SU-DHL-6 (cell line): Measurements from ENCODE around the gene KCNK3.

Experiments used
- EZH2phosphoT487 ChIP-seq: fragments of 200-600 bp; sonication (generic), shearing (Covaris generic); conservative IDR thresholded peaks from 2 replicates; pipeline ENCODE4 v1.6.1; 2018; ENCODE audit warnings: mild to moderate bottlenecking, antibody characterized with exemption, low read length, moderate library complexity, mixed read lengths
- TF ChIP-seq, protein P1 (sequence below): fragments of 200-600 bp; sonication (generic); IDR thresholded peaks from one replicate; pipeline ENCODE4 v1.5.1; 2017; ENCODE audit warnings: antibody characterized with exemption, mild to moderate bottlenecking, low read length, moderate library complexity; ENCODE audit not compliant: insufficient read depth, poor library complexity, severe bottlenecking

DNA sequence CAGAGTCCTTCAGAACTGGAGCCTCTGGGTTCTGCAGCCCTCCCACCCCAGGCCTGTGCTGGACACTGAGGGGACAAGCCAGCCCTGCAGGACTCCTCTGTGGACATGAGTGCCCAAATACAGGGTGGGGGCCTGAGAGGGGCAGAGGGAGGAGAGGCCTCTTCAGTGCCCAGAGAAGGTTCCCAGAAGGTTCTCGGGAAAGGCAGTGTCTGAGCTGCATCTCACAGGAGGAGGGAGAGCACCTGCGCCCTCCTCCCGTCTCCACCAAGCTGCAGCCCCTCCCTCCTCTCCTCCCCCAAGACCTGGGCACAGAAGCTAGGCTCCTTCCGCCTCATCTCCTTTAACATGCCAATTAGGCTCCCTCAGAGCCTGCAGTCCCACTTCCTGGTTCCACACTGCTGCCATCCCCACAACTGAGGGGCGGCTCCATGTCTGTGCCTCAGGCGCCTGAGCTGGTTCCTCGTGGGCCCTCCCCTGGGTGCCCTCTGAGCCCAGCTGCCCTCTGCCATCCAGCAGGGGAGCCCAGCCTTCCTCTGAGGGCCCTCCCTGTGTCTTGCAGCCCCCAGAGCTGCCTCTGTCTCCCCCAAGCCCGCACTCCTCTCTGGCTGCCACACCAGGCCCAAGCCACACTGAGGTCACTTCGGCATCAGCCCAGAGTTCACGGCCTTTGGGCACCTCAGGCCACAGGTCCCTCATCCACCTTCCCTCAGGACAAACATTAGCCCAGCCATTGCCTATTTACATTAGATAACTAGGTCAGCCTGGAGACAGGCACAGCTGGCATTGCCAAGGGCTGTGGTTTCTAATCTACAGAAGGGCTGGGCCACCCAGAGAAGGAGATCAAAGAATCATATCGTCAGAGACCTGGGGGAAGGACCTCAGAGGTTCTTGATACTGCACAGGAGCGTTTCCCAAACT is 28.9 kb downstream of the KCNK3 start:
- TF ChIP-seq, protein P1, sequence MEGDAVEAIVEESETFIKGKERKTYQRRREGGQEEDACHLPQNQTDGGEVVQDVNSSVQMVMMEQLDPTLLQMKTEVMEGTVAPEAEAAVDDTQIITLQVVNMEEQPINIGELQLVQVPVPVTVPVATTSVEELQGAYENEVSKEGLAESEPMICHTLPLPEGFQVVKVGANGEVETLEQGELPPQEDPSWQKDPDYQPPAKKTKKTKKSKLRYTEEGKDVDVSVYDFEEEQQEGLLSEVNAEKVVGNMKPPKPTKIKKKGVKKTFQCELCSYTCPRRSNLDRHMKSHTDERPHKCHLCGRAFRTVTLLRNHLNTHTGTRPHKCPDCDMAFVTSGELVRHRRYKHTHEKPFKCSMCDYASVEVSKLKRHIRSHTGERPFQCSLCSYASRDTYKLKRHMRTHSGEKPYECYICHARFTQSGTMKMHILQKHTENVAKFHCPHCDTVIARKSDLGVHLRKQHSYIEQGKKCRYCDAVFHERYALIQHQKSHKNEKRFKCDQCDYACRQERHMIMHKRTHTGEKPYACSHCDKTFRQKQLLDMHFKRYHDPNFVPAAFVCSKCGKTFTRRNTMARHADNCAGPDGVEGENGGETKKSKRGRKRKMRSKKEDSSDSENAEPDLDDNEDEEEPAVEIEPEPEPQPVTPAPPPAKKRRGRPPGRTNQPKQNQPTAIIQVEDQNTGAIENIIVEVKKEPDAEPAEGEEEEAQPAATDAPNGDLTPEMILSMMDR = no peak
- TF ChIP-seq EZH2phosphoT487 = no peak
